Nephron (organoid): ENCODE data around the gene STARD10.

Source experiments
- H3K27ac Mint-ChIP-seq, 3 experiments: 2 replicates each; pipeline ENCODE4 v1.8.0; 2020; ENCODE audit warnings: mixed read lengths in 3 of 3, mild to moderate bottlenecking in 2 of 3, moderate library complexity in 1 of 3
- H3K27me3 Mint-ChIP-seq: 2 replicates; pipeline ENCODE4 v1.8.0; 2021; ENCODE audit warnings: low read depth, mild to moderate bottlenecking, moderate library complexity, mixed read lengths
- H3K36me3 Mint-ChIP-seq: 2 replicates; pipeline ENCODE4 v1.8.0; 2020; ENCODE audit warnings: low read depth, mixed read lengths
- H3K4me1 Mint-ChIP-seq: 2 replicates; pipeline ENCODE4 v1.8.0; 2020; ENCODE audit warnings: mixed read lengths
- H3K4me3 Mint-ChIP-seq, 3 experiments: 2 replicates each; pipeline ENCODE4 v1.8.0; 2020; ENCODE audit warnings: mild to moderate bottlenecking in 3 of 3, mixed read lengths in 3 of 3, moderate library complexity in 2 of 3
- H3K9me3 Mint-ChIP-seq: 2 replicates; pipeline ENCODE4 v1.8.0; 2020; ENCODE audit warnings: mixed read lengths
- TF ChIP-seq, protein P1 (sequence below), 3 experiments: fragments of 200-600 bp; sonication (generic); IDR thresholded peaks; one replicate each; pipeline ENCODE4 v1.5.0; 2021; ENCODE audit warnings: antibody characterized with exemption in 3 of 3; ENCODE audit not compliant: unreplicated experiment in 3 of 3

STARD10 gene

DNA sequence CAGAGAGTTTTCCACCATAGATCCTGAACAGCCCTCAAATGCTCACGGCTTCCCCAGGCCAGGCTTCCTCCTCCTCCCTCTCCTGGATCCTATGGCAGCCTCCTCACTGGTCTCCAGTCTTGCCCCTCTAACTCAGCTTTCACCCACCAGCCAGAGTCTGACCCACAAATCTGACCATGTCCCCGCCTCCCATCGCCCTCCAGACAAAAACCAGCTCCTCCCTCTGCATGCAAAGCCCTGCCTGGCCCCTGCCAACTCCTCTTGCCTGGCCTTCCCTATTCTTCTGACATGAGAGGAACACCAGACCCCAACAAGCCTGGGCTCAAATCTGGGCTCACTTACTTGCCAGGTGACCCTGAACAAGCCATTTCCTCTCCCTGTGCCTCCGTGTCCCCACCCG is 87.3 kb downstream of the STARD10 start:
- peak overlapping the region in 2 of 3 experiments; percentile 18 to 33 for H3K4me3 Mint-ChIP-seq
- no peaks in the 10 kb centered on the region for H3K9me3 Mint-ChIP-seq
- H3K27me3 Mint-ChIP-seq: no peaks in the 10 kb centered on the region
- TF ChIP-seq, protein P1, sequence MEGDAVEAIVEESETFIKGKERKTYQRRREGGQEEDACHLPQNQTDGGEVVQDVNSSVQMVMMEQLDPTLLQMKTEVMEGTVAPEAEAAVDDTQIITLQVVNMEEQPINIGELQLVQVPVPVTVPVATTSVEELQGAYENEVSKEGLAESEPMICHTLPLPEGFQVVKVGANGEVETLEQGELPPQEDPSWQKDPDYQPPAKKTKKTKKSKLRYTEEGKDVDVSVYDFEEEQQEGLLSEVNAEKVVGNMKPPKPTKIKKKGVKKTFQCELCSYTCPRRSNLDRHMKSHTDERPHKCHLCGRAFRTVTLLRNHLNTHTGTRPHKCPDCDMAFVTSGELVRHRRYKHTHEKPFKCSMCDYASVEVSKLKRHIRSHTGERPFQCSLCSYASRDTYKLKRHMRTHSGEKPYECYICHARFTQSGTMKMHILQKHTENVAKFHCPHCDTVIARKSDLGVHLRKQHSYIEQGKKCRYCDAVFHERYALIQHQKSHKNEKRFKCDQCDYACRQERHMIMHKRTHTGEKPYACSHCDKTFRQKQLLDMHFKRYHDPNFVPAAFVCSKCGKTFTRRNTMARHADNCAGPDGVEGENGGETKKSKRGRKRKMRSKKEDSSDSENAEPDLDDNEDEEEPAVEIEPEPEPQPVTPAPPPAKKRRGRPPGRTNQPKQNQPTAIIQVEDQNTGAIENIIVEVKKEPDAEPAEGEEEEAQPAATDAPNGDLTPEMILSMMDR (IDR thresholded peaks at IDR 0.05; ENCODE audit: unreplicated experiment in 3 of 3): no peak
- peaks cover 50% of the 10 kb centered on the region for H3K4me1 Mint-ChIP-seq
- H3K27ac Mint-ChIP-seq: peak overlapping the region; percentile 98 to 99 (median 99)
- H3K36me3 Mint-ChIP-seq: peaks cover 53% of the 10 kb centered on the region

DNA sequence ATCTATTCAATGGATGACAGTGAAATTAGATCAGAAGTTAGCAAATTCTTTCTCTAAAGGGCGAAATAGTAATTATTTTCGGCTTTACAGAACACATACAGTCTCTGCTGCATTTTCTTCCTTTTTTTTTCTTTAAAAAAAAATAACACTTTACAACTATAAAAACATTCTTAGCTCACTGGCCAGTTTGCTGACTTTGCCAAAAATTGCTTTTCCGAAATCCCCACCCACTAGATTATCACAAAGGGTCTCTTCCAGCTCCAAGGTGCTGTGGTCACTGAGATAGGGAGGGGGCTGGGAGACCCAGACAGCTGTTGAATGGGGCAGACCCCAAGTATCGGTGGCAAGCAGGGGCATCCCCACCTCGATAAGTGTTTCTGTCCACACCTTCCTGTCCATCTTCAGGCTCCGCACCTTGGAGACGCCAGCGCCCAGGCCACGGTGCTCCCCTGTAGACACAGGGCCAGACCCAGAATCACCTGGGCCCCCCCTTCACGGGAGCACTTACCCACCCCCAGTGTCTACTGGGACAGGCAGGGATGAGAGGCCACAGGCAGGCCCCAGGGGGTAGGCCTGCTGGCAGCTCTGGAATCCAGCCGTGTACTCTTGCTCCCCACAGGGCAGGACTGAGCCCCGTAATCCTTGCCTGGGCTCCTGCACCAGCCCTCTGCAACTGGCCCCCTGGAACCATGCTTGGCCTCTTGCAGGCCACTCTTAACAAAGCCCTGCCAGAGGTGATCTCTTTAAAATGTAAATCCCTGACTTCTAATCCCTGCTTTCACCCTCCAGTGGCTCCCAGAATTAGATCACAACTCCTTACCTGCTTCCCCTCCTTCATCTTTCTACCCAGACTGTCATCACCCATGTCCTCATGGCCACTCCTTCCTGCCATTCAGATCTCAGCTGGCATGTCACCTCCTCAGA is 88.1 kb downstream of the STARD10 start:
- peaks cover 52% of the 10 kb centered on the region for H3K36me3 Mint-ChIP-seq
- TF ChIP-seq, protein P1 (IDR thresholded peaks at IDR 0.05; ENCODE audit: unreplicated experiment in 3 of 3): no peak
- peaks cover 52% of the 10 kb centered on the region for H3K4me1 Mint-ChIP-seq
- H3K9me3 Mint-ChIP-seq: no peaks in the 10 kb centered on the region
- peak overlapping the region; percentile 98 to 99 (median 99) for H3K27ac Mint-ChIP-seq
- H3K4me3 Mint-ChIP-seq: peak overlapping the region in 2 of 3 experiments; percentile 26 to 44
- no peaks in the 10 kb centered on the region for H3K27me3 Mint-ChIP-seq

DNA sequence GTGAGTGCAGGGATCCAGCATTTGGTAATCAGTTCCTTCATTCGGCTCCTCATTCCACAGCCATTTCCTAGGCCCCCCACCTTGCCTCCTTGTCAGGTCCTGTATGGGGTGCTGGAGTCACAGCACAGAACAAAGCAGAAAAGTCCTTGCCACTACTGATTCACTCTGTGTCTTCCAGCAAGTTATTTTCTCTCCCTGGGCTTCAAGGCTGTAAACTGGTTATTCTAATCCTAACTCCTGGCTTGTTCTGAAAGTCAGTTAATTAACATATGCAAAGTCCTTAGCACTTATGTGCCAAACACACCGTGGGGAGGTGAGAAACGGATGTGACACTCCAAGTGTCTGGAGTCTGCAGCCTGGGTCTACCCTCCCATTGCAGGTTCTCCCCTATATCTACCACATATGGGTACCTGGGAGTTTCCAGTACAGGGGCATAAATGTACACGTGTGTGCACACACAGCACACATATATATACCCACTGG is 89.0 kb downstream of the STARD10 start:
- peaks cover 54% of the 10 kb centered on the region for H3K36me3 Mint-ChIP-seq
- TF ChIP-seq, protein P1 (IDR thresholded peaks at IDR 0.05; ENCODE audit: unreplicated experiment in 3 of 3): no peak
- peaks cover 60% of the 10 kb centered on the region for H3K4me1 Mint-ChIP-seq
- H3K4me3 Mint-ChIP-seq: peak overlapping the region in 2 of 3 experiments; percentile 44 to 57
- H3K27ac Mint-ChIP-seq: peak overlapping the region; percentile 98 to 99 (median 99)
- no peaks in the 10 kb centered on the region for H3K9me3 Mint-ChIP-seq
- H3K27me3 Mint-ChIP-seq: no peaks in the 10 kb centered on the region
